Omental fat pad (tissue), 4 donors: ENCODE results near the gene B9D1. TPM values are rescaled to one million over a fixed set of nuclear protein-coding genes. Genes with fewer than 3 reads are reported as not detected.
A peak's percentile ranks its signal among the peaks of the same experiment; 100 is the strongest.

ENCODE experiments used
- ATAC-seq: fragments of 150-250 bp; one replicate; pipeline ENCODE4 v1.9.1; 2016; ENCODE audit warnings: mild to moderate bottlenecking, moderate library complexity; ENCODE audit not compliant: low FRiP score
- DNase-seq: peaks from one replicate; pipeline ENCODE4 v3.0.0-alpha.2; 2019; ENCODE audit warnings: low spot score
- total RNA-seq, 4 donors: library from RNA; depleted of rRNA; stranded (reverse); fragments of >200 nt; gene quantifications; one replicate each; pipeline ENCODE4 v1.1.0, GENCODE V29; 2016
- TF ChIP-seq, protein P1 (sequence below), 3 donors: fragments of 450-650 bp; IDR thresholded peaks; one replicate each; pipeline ENCODE4 v1.5.1; 2016 to 2017; ENCODE audit warnings: antibody characterized with exemption in 3 of 3, mild to moderate bottlenecking in 3 of 3, moderate library complexity in 2 of 3

The B9D1 gene
- total RNA-seq, 4 donors from 2014 or later, result 8.0 to 27.4 (median 18.3) TPM

DNA sequence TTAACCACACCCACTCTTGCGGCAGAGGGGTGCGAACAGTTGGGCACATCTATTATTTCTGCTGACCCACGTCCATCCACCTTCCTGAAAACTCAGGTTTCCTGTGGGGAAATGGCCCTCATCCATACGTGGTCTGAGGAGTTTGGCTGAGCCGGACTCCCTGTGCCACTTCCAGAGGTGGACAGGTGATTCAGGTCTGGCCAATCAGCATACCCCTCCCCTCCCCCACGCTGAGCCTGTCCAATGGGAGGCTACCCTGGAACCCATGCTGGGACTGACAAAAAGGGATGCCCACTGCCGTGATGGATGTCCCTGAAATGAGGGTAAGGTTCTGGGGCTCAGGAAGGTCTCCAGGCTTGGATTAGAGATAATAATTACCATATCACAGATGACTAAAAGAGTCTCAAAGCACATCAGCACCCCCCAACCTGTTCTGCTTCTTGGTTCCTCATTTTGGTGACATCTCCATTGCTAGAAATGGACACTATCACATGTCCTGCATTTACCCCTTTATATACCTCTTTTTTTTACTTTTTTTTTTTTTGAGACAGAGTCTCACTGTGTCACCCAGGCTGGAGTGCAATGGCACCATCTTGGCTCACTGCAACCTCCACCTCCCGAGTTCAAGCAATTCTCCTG is 10.5 kb upstream of the B9D1 start:
- ATAC-seq, result no peak
- no peak for DNase-seq
- TF ChIP-seq, protein P1, sequence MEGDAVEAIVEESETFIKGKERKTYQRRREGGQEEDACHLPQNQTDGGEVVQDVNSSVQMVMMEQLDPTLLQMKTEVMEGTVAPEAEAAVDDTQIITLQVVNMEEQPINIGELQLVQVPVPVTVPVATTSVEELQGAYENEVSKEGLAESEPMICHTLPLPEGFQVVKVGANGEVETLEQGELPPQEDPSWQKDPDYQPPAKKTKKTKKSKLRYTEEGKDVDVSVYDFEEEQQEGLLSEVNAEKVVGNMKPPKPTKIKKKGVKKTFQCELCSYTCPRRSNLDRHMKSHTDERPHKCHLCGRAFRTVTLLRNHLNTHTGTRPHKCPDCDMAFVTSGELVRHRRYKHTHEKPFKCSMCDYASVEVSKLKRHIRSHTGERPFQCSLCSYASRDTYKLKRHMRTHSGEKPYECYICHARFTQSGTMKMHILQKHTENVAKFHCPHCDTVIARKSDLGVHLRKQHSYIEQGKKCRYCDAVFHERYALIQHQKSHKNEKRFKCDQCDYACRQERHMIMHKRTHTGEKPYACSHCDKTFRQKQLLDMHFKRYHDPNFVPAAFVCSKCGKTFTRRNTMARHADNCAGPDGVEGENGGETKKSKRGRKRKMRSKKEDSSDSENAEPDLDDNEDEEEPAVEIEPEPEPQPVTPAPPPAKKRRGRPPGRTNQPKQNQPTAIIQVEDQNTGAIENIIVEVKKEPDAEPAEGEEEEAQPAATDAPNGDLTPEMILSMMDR (IDR thresholded peaks at IDR 0.05), result no peak

DNA sequence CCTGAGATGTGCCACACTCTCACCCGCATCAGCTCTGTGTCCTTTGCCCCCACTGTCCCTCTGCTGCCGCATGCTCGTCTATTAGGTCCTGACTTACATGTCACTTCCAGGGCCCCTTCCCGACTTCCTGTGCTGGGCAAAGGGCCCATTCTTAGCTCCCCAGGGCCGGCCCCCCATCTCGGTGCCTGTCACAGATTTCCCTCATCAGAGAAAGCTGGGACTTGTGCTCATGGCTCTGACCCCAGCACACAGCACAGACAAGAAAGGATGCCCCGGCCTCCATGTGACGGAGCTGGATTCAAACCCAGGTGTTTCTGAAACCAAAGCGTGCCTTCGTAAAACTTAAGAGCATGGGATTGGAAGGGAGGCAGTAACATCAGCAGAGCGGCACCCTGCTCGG is 9.9 kb upstream of the B9D1 start:
- TF ChIP-seq, protein P1 (IDR thresholded peaks at IDR 0.05), result no peak
- no peak for DNase-seq

DNA sequence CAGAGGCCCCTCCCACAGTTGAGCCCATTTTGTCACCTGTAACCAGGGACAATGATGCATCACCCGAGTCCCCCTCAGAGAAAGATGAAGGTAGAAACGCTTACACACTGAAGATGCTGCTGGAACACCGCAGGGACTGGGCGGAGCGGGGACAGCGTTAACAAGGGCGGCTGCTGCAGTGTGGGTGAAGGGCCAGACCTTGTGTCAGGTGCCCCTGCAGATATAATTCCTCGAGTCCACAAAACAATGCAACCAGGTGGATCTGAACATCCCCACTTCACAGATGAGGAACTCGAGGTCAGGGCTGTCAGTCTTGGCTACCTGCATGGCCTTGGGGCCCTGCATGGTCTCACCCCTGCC is 9.5 kb upstream of the B9D1 start:
- DNase-seq, result no peak
- no peak for ATAC-seq
- TF ChIP-seq, protein P1 (IDR thresholded peaks at IDR 0.05), result no peak

More for the DNA sequence above, 9.9 kb upstream of the B9D1 start:
- no peak for ATAC-seq

DNA sequence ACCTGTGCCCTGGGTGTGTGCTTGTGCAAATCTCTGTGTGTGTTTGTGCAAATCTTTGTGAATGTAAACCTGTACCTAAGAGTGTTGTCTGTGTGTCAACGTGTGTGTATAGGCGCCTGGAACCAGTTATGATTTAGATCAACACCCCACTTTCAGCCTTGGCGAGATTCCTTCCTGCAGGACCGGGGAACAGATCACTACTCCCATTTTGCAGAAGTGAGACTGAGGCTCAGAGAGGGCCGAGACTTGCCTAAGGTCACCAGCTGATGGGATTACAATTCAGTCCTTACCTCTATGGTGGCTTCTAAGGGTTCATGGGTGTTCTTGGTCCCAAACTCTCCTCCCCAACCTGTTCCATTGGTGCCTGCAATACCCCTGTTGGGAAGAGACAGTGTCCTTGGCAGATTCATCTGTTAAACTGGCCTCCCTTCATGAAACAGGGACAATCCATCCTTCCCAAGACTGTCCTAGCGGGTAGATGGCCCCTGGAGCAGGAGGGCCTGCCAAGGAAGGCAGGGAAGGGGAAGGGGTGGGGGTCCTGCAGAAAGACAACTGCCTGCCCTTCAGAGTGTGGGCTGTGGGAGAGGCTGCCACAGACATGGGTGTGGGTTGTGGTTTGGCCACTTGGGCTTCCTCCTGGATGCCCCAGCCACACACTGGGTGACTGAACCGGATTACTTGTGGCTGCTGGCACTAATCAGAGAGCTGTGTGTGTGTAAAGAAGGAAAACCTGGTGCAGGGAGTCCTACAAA is 8.9 kb upstream of the B9D1 start:
- TF ChIP-seq, protein P1 (IDR thresholded peaks at IDR 0.05), result no peak
- ATAC-seq, result no peak
- DNase-seq, result no peak

DNA sequence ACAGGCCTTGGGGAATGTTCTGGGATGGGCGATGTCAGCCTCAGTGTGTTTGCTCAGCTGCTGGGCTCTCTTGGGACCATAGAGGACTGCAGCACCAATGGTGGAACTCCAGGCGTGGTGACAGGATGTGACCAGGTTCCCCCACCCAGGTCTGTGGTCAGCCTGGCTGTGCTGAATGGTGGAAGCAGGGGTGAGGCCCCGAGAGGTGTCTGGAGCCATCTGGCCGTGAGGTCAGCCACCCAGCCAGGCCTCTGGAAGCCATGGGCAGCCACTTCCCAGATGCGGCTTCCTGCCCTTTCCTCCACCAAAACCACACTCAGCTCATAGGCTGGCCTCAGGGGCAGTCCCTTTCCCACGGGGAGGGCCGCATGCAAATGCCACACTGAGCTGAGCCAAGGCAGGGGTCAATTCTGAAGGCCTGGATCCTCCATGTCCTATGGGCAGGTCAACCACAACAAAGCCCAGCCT is 8.0 kb upstream of the B9D1 start:
- TF ChIP-seq, protein P1 (IDR thresholded peaks at IDR 0.05), result no peak
- ATAC-seq (peak; percentile 19), DNase-seq (no peak)

DNA sequence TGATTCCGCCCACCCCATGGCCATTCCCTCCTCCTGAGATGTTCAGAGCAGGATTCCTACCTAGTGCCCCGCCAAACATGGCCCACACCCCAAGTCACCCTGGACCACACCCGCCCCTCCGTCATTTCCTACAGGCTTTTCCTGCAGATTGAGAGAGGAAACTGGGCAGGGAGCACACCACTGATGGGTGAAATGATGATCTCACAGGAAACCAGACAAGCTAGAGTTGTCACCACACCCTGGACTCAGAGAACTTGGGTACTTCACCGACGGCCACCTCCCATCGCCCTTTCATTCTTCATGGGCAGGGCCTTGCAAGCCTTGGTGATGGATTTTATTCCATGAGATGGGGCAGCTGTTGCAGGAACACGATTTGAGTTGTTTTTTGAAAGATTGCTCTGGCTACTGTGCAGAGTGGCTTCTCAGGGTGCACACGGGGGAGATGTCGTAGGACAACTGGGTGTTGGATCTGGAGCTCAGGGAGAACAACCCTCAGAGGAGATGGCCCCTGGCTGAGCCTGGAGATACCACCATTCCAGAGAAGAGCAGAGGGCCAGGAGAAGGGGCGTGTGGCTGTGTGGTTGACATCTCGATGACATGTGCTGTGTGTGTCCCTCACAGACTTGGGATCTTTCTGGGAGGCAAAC is 7.4 kb upstream of the B9D1 start:
- DNase-seq (no peak), ATAC-seq (no peak)
- TF ChIP-seq, protein P1 (IDR thresholded peaks at IDR 0.05), result no peak
